CD8-positive, alpha-beta memory T cell (primary cell): ENCODE data around the gene NCK2. TPM values are rescaled to one million over a fixed set of nuclear protein-coding genes. Genes with fewer than 3 reads are reported as not detected.

ENCODE experiments used
- CTCF ChIA-PET: fragments of 350-600 bp; sonication (Branson Sonifier 250); formaldehyde crosslinking; loops from one replicate; lab custom pipeline; 2021; ENCODE audit warnings: antibody characterized with exemption; lab: Charles Lee
- POLR2A ChIA-PET: fragments of 350-600 bp; sonication (Branson Sonifier 250); formaldehyde crosslinking; loops from one replicate; lab custom pipeline; 2021; ENCODE audit warnings: antibody characterized with exemption; lab: Charles Lee
- DNase-seq, 5 donors: peaks; one replicate each; pipeline versions ENCODE4 v3.0.0 to v3.0.0-alpha.2; 2020 to 2022; ENCODE audit warnings: mixed read lengths in 1 of 5
- H3K27ac ChIP-seq: one replicate; pipeline ENCODE4 v1.7.0; 2013; ENCODE audit warnings: low read depth, mild to moderate bottlenecking, low read length, moderate library complexity
- H3K27me3 ChIP-seq: 2 replicates; pipeline ENCODE4 v1.7.0; 2013; ENCODE audit warnings: low read length, mild to moderate bottlenecking; ENCODE audit not compliant: insufficient read depth, poor library complexity, severe bottlenecking
- H3K36me3 ChIP-seq: 2 replicates; pipeline ENCODE4 v1.7.0; 2013; ENCODE audit warnings: mild to moderate bottlenecking, low read length, moderate library complexity; ENCODE audit not compliant: insufficient read depth
- H3K4me1 ChIP-seq: 2 replicates; pipeline ENCODE4 v1.7.0; 2013; ENCODE audit warnings: mild to moderate bottlenecking, low read length, moderate library complexity; ENCODE audit not compliant: insufficient read depth
- H3K4me3 ChIP-seq: 2 replicates; pipeline ENCODE4 v1.7.0; 2013; ENCODE audit warnings: mild to moderate bottlenecking, low read length
- H3K9me3 ChIP-seq: 2 replicates; pipeline ENCODE4 v1.7.0; 2013; ENCODE audit warnings: mild to moderate bottlenecking, low read length
- H3K27ac Mint-ChIP-seq, 8 donors: one replicate each; pipeline ENCODE4 v1.8.0; 2020 to 2021; ENCODE audit warnings: mixed read lengths in 8 of 8, mild to moderate bottlenecking in 6 of 8, inconsistent platforms in 3 of 8, moderate library complexity in 3 of 8
- H3K27me3 Mint-ChIP-seq, 2 donors: one replicate each; pipeline ENCODE4 v1.8.0; 2020 to 2021; ENCODE audit warnings: mixed read lengths in 2 of 2, mild to moderate bottlenecking in 1 of 2, moderate library complexity in 1 of 2
- H3K36me3 Mint-ChIP-seq, 3 donors: one replicate each; pipeline ENCODE4 v1.8.0; 2020 to 2021; ENCODE audit warnings: mixed read lengths in 3 of 3, inconsistent platforms in 1 of 3, mild to moderate bottlenecking in 1 of 3
- H3K4me1 Mint-ChIP-seq, 3 donors: one replicate each; pipeline ENCODE4 v1.8.0; 2020 to 2021; ENCODE audit warnings: mixed read lengths in 3 of 3, inconsistent platforms in 1 of 3, mild to moderate bottlenecking in 1 of 3
- H3K4me3 Mint-ChIP-seq, 7 donors: one replicate each; pipeline ENCODE4 v1.8.0; 2020 to 2021; ENCODE audit warnings: mixed read lengths in 7 of 7, mild to moderate bottlenecking in 6 of 7, moderate library complexity in 4 of 7, inconsistent platforms in 2 of 7
- H3K9me3 Mint-ChIP-seq, 5 donors: one replicate each; pipeline ENCODE4 v1.8.0; 2020 to 2022; ENCODE audit warnings: mixed read lengths in 5 of 5, mild to moderate bottlenecking in 3 of 5, moderate library complexity in 2 of 5, inconsistent platforms in 1 of 5
- polyA plus RNA-seq: library from polyadenylated mRNA; unstranded; fragments of 300-500 nt; fragmentation: Illumina TruSeq; gene quantifications from one replicate; pipeline ENCODE4 v1.2.3, GENCODE V29; 2021
- total RNA-seq, 2 experiments: library from RNA; stranded (reverse); gene quantifications; one replicate each; pipeline ENCODE4 v1.2.3, GENCODE V29; 2021

NCK2 gene
- total and polyA plus RNA-seq, 3 experiments from 2014 or later = 72.4 to 77.9 (median 76.1) TPM

DNA sequence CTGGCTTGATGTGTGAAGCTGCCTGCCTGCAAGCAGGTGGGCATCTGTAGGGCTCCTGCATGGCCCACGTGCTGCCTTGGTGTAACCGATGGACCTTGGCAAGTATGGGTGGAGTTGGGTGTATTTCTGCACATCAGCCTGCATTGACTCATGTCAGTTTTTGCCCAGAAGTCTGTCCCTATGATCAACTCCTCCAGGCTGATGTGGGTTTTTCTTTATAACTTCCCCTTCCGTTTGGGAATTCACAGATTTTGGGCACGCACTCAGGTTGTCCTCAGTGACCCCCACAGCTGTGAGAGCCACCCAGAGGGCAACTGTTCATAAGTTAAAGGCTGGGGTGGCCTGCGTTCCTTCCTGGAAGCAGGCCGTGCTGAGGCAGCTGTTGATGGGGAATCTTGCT lies 123.3 kb downstream of the NCK2 start:
- Histone ChIP-seq H3K36me3 (peaks cover 3% of the 10 kb centered on the region), H3K4me3 (no peak overlapping the region), H3K9me3 (no peaks in the 10 kb centered on the region), H3K4me1 (peaks cover 88% of the 10 kb centered on the region), H3K27ac (no peak overlapping the region), H3K27me3 (no peaks in the 10 kb centered on the region)
- no peak for DNase-seq
- no peaks in the 10 kb centered on the region for H3K9me3 Mint-ChIP-seq
- POLR2A ChIA-PET = no interaction called here
- peaks cover 0 to 41% (median 13%) of the 10 kb centered on the region in 3 donors for H3K36me3 Mint-ChIP-seq
- peaks cover 0 to 1% of the 10 kb centered on the region in 2 donors for H3K27me3 Mint-ChIP-seq
- peaks cover 86 to 100% (median 95%) of the 10 kb centered on the region in 3 donors for H3K4me1 Mint-ChIP-seq
- peak overlapping the region in 7 of 8 donors; percentile 27 to 90 (median 71) for H3K27ac Mint-ChIP-seq
- CTCF ChIA-PET = interaction anchor here (1.7 to 1.8 kb wide), 2 partner anchors 9 to 20 kb away, joined by 4 read pairs; no protein-coding TSS in a partner anchor
- peak overlapping the region in 2 of 7 donors; percentile 7 to 50 for H3K4me3 Mint-ChIP-seq

DNA sequence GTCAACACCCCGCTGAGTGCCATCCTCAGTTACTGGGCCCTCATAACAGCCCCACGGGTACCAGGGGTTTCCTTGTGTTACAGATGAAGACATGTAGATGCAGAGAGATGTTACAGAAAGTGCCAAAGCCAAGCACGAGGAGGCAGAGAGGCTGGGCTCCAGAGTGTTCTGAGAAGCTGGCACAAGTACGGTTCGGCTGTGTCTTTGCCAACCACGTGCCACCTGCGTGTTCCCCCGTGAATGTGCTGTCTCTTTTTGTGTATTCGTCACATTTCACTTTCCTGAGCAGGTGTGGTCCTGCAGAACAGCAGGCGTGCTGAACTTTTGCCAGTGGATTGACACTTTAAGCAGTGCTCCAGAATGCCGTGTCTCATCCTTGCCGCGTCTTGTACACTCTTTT lies 124.6 kb downstream of the NCK2 start:
- H3K9me3 Mint-ChIP-seq = no peaks in the 10 kb centered on the region

DNA sequence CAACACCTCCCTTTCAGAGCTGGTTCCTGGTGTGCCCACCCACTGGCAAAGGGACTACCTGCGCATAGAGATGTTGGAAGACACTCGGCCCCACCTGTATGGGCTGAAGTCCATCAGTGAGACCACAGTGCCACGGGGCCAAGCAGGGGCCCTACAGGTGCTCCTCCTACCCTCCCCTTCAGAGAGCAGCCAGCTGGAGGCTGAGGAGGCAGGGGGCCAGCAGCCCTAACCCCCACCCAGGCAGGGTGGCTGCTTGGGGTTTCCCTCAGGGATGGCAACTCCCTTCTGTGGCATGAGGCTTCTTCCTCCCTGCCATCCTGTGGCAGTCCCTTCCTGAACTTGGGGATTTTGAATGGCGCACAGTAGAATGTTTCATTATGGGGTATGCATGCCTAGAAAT lies 125.3 kb downstream of the NCK2 start:
- H3K4me3 Mint-ChIP-seq = peak overlapping the region in 3 of 7 donors; percentile 9 to 59 (median 15)
- H3K27me3 Mint-ChIP-seq = peaks cover 0 to 1% of the 10 kb centered on the region in 2 donors
- H3K27me3 ChIP-seq = no peaks in the 10 kb centered on the region
- no peaks in the 10 kb centered on the region for H3K36me3 ChIP-seq
- no peak for DNase-seq
- no peak overlapping the region for H3K4me3 ChIP-seq
- H3K27ac ChIP-seq = no peak overlapping the region
- POLR2A ChIA-PET = interaction anchor here (1.2 kb wide), 1 partner anchor 72 kb away, joined by 3 read pairs; no protein-coding TSS in a partner anchor
- no peaks in the 10 kb centered on the region for H3K9me3 Mint-ChIP-seq
- peaks cover 88% of the 10 kb centered on the region for H3K4me1 ChIP-seq
- H3K9me3 ChIP-seq = no peaks in the 10 kb centered on the region
- peaks cover 0 to 39% (median 13%) of the 10 kb centered on the region in 3 donors for H3K36me3 Mint-ChIP-seq
- peaks cover 85 to 100% (median 95%) of the 10 kb centered on the region in 3 donors for H3K4me1 Mint-ChIP-seq
- H3K27ac Mint-ChIP-seq = peak overlapping the region in 7 of 8 donors; percentile 47 to 86 (median 66)
- CTCF ChIA-PET = interaction anchor here (1.8 kb wide), 1 partner anchor 11 kb away, joined by 4 read pairs; no protein-coding TSS in a partner anchor

More for the DNA sequence above, 124.6 kb downstream of the NCK2 start:
- H3K4me1 Mint-ChIP-seq = peaks cover 85 to 100% (median 95%) of the 10 kb centered on the region in 3 donors
- H3K36me3 ChIP-seq = no peaks in the 10 kb centered on the region
- H3K4me3 ChIP-seq = no peak overlapping the region
- DNase-seq = no peak
- CTCF ChIA-PET = interaction anchor here (1.8 kb wide), 1 partner anchor 10 kb away, joined by 4 read pairs; no protein-coding TSS in a partner anchor
- no peak overlapping the region for H3K27ac ChIP-seq
- H3K4me1 ChIP-seq = peaks cover 88% of the 10 kb centered on the region
- peaks cover 0 to 1% of the 10 kb centered on the region in 2 donors for H3K27me3 Mint-ChIP-seq
- no peaks in the 10 kb centered on the region for H3K27me3 ChIP-seq
- peak overlapping the region in 7 of 8 donors; percentile 5 to 94 (median 70) for H3K27ac Mint-ChIP-seq
- H3K4me3 Mint-ChIP-seq = peak overlapping the region in 2 of 7 donors; percentile 2 to 54
- H3K9me3 ChIP-seq = no peaks in the 10 kb centered on the region
- POLR2A ChIA-PET = interaction anchor here (1.2 kb wide), 1 partner anchor 71 kb away, joined by 3 read pairs; no protein-coding TSS in a partner anchor
- peaks cover 0 to 39% (median 13%) of the 10 kb centered on the region in 3 donors for H3K36me3 Mint-ChIP-seq

DNA sequence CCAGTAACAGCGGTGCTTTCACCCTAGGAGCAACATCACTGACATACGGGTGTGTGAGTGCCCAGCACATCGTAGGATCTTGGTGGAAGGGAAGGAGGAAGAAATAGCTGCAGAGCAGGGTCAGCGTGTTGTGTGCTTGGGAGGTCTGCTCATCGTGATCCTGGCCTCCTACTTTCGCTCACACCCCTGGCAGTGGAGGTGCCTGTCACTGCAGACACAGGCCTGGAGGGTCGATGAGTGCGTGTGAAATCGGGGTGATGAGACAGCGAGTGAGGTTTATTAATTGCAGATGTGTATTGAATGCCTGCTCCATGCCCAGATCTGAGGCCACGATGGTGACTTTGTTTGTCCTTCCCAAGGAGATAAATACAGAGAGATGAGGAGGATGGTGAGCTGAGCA lies 126.1 kb downstream of the NCK2 start:
- H3K36me3 Mint-ChIP-seq = peaks cover 0 to 44% (median 13%) of the 10 kb centered on the region in 3 donors
- H3K9me3 ChIP-seq = no peaks in the 10 kb centered on the region
- H3K4me1 Mint-ChIP-seq = peaks cover 87 to 100% (median 97%) of the 10 kb centered on the region in 3 donors
- no peaks in the 10 kb centered on the region for H3K27me3 ChIP-seq
- peak overlapping the region; percentile 0 to 86 (median 70) for H3K27ac Mint-ChIP-seq
- ChIA-PET CTCF (no interaction called here), POLR2A (no interaction called here)
- peaks cover 0 to 1% of the 10 kb centered on the region in 2 donors for H3K27me3 Mint-ChIP-seq
- DNase-seq = no peak
- H3K27ac ChIP-seq = no peak overlapping the region
- H3K4me3 ChIP-seq = no peak overlapping the region
- H3K4me3 Mint-ChIP-seq = peak overlapping the region in 6 of 7 donors; percentile 5 to 78 (median 63)
- no peaks in the 10 kb centered on the region for H3K36me3 ChIP-seq
- H3K9me3 Mint-ChIP-seq = no peaks in the 10 kb centered on the region
- peaks cover 91% of the 10 kb centered on the region for H3K4me1 ChIP-seq

DNA sequence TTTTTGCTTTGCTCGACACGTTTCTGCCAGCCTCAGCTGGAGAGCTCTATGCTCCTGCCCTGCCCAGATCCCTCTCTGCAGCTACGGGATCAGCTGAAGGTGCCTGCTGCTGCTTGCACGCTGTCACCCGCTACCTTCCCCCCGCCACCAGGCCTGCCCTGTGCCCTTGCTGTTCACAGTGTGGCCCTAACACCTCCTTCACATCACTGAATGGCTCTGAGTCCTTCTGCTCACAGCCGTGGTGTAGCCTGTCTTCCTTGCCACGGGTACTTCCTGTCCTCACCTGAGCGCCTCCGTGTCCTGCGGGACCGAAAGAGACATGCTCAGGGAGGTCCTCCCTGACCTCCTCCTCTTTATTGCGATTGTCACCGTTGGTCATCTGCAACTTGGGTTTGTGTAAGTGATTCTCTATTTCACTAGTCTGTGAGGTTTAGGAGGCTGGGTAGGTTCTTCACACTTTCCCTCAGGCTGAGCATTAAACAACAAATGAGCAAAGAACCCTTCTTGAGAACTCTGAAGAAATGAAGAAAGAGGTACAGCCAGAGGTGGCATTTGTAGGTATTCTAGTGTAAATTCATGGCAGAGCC lies 127.5 kb downstream of the NCK2 start:
- peaks cover 0 to 1% of the 10 kb centered on the region in 2 donors for H3K27me3 Mint-ChIP-seq
- Histone ChIP-seq H3K27ac (no peak overlapping the region), H3K4me1 (peaks cover 91% of the 10 kb centered on the region), H3K27me3 (no peaks in the 10 kb centered on the region), H3K4me3 (peak overlapping the region; percentile 29), H3K9me3 (no peaks in the 10 kb centered on the region), H3K36me3 (no peaks in the 10 kb centered on the region)
- DNase-seq = peak in 2 of 5 donors; percentile 24 to 61
- peak overlapping the region in 6 of 7 donors; percentile 57 to 88 (median 75) for H3K4me3 Mint-ChIP-seq
- H3K4me1 Mint-ChIP-seq = peaks cover 92 to 100% (median 99%) of the 10 kb centered on the region in 3 donors
- POLR2A ChIA-PET = no interaction called here
- H3K36me3 Mint-ChIP-seq = peaks cover 0 to 52% (median 15%) of the 10 kb centered on the region in 3 donors
- no peaks in the 10 kb centered on the region for H3K9me3 Mint-ChIP-seq
- CTCF ChIA-PET = interaction anchor here (0.7 to 0.8 kb wide), 2 partner anchors 10 to 212 kb away, joined by 3 read pairs; no protein-coding TSS in a partner anchor
- H3K27ac Mint-ChIP-seq = peak overlapping the region; percentile 77 to 99 (median 89)

DNA sequence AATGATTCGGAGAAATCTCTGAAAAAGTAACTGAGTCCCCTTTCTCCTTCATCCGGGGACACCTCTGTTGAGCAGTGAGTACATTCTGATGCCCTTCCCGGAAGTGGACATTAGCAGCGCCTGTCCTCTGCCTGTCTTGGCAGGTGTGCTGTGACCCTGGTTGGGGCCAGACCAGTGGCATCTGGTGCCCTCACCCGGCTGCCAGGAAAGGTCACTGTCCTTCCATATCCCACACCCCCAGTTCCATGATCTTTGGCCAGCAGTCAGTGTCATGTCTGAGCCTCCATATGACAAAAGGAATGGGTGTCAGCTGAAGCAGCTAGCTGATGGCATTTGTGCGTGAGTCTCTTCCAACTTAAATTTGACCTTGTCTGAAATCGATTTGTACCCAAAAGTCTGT lies 128.1 kb downstream of the NCK2 start:
- Mint-ChIP-seq H3K4me1 (peaks cover 92 to 100% (median 99%) of the 10 kb centered on the region in 3 donors), H3K9me3 (no peaks in the 10 kb centered on the region), H3K36me3 (peaks cover 0 to 52% (median 15%) of the 10 kb centered on the region in 3 donors), H3K27ac (peak overlapping the region; percentile 77 to 99 (median 89)), H3K27me3 (peaks cover 0 to 1% of the 10 kb centered on the region in 2 donors), H3K4me3 (peak overlapping the region in 6 of 7 donors; percentile 57 to 88 (median 75))
- no peak for DNase-seq
- Histone ChIP-seq H3K27me3 (no peaks in the 10 kb centered on the region), H3K4me3 (peak overlapping the region; percentile 29), H3K27ac (no peak overlapping the region), H3K36me3 (no peaks in the 10 kb centered on the region), H3K9me3 (no peaks in the 10 kb centered on the region), H3K4me1 (peaks cover 92% of the 10 kb centered on the region)
- ChIA-PET CTCF (no interaction called here), POLR2A (no interaction called here)

DNA sequence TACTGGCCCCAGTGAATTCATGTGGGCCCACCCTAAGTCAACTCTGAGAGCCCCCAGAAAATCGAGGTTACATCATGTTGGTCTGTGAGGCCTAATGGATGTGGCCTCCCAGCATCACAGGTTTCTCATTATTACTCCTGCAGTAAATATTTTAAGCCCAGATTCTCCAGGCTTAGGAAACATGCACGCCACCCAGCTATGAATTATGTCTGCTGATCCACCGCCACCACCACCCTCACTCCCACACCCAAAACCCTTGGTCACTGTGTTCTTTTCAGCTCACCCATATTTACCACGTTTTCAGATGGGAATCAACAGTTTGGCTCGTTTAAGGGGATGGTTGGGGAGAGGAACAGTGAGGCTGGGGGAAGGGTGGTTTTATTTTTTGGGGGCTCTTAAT lies 128.6 kb downstream of the NCK2 start:
- H3K36me3 Mint-ChIP-seq = peaks cover 0 to 50% (median 17%) of the 10 kb centered on the region in 3 donors
- Histone ChIP-seq H3K27ac (peak overlapping the region; percentile 10), H3K4me1 (peaks cover 93% of the 10 kb centered on the region), H3K36me3 (no peaks in the 10 kb centered on the region), H3K9me3 (no peaks in the 10 kb centered on the region), H3K4me3 (no peak overlapping the region), H3K27me3 (no peaks in the 10 kb centered on the region)
- DNase-seq = no peak
- H3K4me3 Mint-ChIP-seq = peak overlapping the region; percentile 38 to 88 (median 75)
- POLR2A ChIA-PET = no interaction called here
- peaks cover 92 to 100% (median 99%) of the 10 kb centered on the region in 3 donors for H3K4me1 Mint-ChIP-seq
- peak overlapping the region; percentile 77 to 99 (median 89) for H3K27ac Mint-ChIP-seq
- CTCF ChIA-PET = interaction anchor here (1.8 kb wide), 1 partner anchor 73 kb away, joined by 3 read pairs; no protein-coding TSS in a partner anchor
- H3K9me3 Mint-ChIP-seq = no peaks in the 10 kb centered on the region
- H3K27me3 Mint-ChIP-seq = peaks cover 0 to 1% of the 10 kb centered on the region in 2 donors
